Neural progenitor cell (in vitro differentiated cells): ENCODE measurements around the gene STAM.

Experiments used
- CTCF ChIP-seq: fragments of 200-600 bp; sonication (generic); IDR thresholded peaks from 2 replicates; pipeline ENCODE4 v1.5.1; 2017; ENCODE audit warnings: antibody characterized with exemption, mild to moderate bottlenecking
- EZH2phosphoT487 ChIP-seq: fragments of 200-600 bp; sonication (generic); IDR thresholded peaks from 2 replicates; pipeline ENCODE4 v1.6.1; 2017; ENCODE audit warnings: antibody characterized with exemption

- TF ChIP-seq CTCF: no peak
- TF ChIP-seq EZH2phosphoT487: no peak
These were observed 39.6 kb downstream of the STAM start for GRCh38 chr10:17683541-17683940.
